ENCODE results near the gene CEACAM18.

Gene CEACAM18

GRCh38 chr19:51450730-51451307, 27.5 kb upstream of the CEACAM18 start:
- in situ Hi-C loops (cut with HindIII; ENCODE audit: low sequenced_read_pairs): no loop called here
- DNase-seq (ENCODE audit: low read depth): no peak

GRCh38 chr19:51456541-51457290, 21.6 kb upstream of the CEACAM18 start:
- TF ChIP-seq CTCF (IDR thresholded peaks at IDR 0.05; ENCODE audit: low read depth, low read length, missing control alignments): no peak
- H3K4me3 ChIP-seq (ENCODE audit: low read depth, low read length): no peak overlapping the region
- no peak for DNase-seq (ENCODE audit: low read depth)
- in situ Hi-C loops (cut with HindIII; ENCODE audit: low sequenced_read_pairs): no loop called here

More at GRCh38 chr19:51450730-51451307, 27.5 kb upstream of the CEACAM18 start:
- no peak for TF ChIP-seq CTCF (IDR thresholded peaks at IDR 0.05; ENCODE audit: low read depth, low read length, missing control alignments)
- no peak overlapping the region for H3K4me3 ChIP-seq (ENCODE audit: low read depth, low read length)

- no peak overlapping the region for H3K4me3 ChIP-seq (ENCODE audit: low read depth, low read length)
- no peak for TF ChIP-seq CTCF (IDR thresholded peaks at IDR 0.05; ENCODE audit: low read depth, low read length, missing control alignments)
- in situ Hi-C loops (cut with HindIII; ENCODE audit: low sequenced_read_pairs): no loop called here
- DNase-seq (ENCODE audit: low read depth): no peak
These were observed 20.9 kb upstream of the CEACAM18 start for GRCh38 chr19:51457351-51458013.

- in situ Hi-C loops (cut with HindIII; ENCODE audit: low sequenced_read_pairs): no loop called here
- DNase-seq (ENCODE audit: low read depth): no peak
- TF ChIP-seq CTCF (IDR thresholded peaks at IDR 0.05; ENCODE audit: low read depth, low read length, missing control alignments): no peak
- no peak within 1 kb of the TSS for H3K4me3 ChIP-seq (ENCODE audit: low read depth, low read length)
These were observed 20.2 kb upstream of the CEACAM18 start, which contains the start of gene SIGLEC8 for GRCh38 chr19:51458051-51458645. Gene SIGLEC8, minus strand, starts transcription at chr19:51458454. Its CDS starts 67 bp downstream, at chr19:51458387.

- no peak overlapping the region for H3K4me3 ChIP-seq (ENCODE audit: low read depth, low read length)
- no peak for DNase-seq (ENCODE audit: low read depth)
- no peak for TF ChIP-seq CTCF (IDR thresholded peaks at IDR 0.05; ENCODE audit: low read depth, low read length, missing control alignments)
- in situ Hi-C loops (cut with HindIII; ENCODE audit: low sequenced_read_pairs): no loop called here
These were observed 19.3 kb upstream of the CEACAM18 start for GRCh38 chr19:51458899-51459505.

Measured in astrocyte of the cerebellum (primary cell).